Measurements from ENCODE around the gene FEM1B.
"Not testable (repeated sequence)": the region's sequence is repeated elsewhere in the genome, so short reads cannot be mapped to it uniquely, and the experiment has no call there.

FEM1B gene

DNA sequence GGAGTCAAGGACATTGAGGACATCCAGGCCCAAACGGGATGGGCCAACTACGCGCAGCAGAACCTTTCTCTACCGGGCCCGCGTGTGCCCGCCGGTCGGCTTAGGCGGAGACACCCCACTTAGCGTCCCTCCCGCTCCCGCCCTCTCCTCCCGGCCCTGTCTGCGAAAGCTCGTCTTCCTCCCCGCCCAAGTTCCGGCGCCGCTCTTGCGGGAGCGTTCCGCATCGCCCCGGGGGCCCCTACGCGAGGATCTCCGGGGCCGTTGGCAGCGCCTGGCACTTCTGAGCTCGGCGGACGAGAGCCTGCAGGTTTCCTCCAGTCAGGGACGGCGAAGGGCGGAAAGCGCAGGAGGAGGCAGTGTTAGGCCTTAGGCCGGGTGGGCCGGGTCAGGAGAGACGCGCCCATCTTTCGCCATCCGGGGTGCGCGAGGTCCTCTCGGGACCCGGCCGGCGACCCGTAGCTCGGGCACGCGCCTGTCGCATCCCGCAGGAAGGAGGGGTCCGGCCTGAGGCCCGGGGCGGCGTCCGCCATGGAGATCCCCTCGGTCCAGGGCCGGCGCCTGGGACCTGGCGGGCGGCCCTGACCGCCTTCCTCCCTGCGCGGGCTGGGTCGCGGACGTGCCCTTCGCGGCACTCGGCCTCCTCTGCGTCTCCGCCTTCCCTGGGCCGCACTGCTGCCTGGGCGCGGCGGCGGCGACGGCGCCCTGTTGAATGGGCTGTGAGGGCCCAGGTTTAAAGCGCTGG is at the start of gene FEM1B:
FEM1B (plus strand) TSS at position 143 of the 742 bp plus-strand sequence. CDS start 673 bp downstream, outside the sequence.
- Mint-ChIP-seq H3K27ac (peak within 1 kb of the TSS; percentile 97), H3K9me3 (no peaks in the 10 kb centered on the region), H3K36me3 (ENCODE audit: low read depth) (peaks cover 13% of the 10 kb centered on the region), H3K27me3 (no peaks in the 10 kb centered on the region), H3K4me3 (peak within 1 kb of the TSS; percentile 97), H3K4me1 (peaks cover 59% of the 10 kb centered on the region)
- DNase-seq (peak; percentile 89), ATAC-seq (peak; percentile 82)

DNA sequence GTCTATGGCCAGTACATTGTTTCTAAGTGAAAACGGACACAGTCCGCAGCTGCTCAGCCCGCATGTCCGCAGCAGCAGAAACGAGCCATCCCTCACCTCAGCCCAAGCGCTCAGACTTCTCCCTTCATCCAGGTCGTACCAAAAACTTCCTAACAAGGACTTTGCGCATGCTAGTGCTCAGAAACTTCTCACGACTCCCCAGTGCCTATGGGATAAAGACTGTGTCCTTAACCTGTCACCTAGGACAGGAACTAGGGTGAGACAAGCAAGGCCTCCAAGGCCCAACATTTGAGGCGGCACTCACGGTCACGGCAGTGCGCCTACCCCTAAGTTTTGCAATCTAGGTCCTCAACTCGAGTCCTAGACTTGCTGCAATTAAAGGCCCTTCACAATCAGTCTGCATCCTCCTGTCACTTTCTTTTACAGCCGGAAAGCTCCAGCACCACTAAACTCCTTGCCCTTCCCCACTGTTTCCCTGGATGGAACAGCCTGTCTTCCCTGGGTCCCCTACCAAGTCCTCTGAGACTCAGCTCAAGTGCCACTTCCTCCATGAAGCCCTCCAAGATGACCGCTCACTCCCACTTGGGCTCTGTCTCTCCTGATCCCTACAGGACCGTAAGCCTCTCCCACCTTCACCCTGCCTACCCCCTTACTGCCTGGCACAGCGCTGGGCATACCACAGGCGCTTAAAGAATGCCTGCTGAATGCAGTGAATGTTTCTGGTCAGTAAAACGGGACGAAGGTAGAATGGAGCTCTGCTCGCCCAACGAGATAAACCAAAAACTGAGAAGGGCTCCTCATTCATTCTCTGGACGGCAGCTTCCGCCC is 49.2 kb upstream of the FEM1B start:
- no peak for DNase-seq
- Mint-ChIP-seq H3K27ac (peak overlapping the region; percentile 92), H3K27me3 (peaks cover 1% of the 10 kb centered on the region), H3K36me3 (ENCODE audit: low read depth) (peaks cover 25% of the 10 kb centered on the region), H3K4me1 (peaks cover 53% of the 10 kb centered on the region), H3K4me3 (peak overlapping the region; percentile 96), H3K9me3 (no peaks in the 10 kb centered on the region)
- ATAC-seq, result no peak

DNA sequence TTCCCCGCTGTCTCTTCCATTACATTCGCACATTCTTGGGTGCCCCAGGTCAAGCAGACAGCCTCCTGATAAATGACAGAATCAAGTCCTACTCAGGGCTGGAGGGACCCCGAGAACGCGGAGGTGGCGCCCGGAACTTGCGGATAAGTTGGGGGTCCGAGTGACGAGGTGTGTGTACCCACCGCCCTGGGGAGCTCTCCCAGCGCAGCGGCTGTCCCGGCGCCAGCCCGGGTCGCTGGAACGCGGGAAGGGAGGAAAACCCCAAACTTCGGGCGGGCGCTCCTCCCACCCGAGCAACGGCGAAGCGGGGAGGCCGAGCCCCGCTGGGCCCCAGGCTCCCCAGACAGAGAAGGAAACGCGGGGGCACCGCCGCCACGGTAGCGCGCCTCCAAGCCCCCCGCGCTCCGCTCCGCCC is 48.6 kb upstream of the FEM1B start:
- DNase-seq (no peak), ATAC-seq (no peak)
- peaks cover 23% of the 10 kb centered on the region for H3K36me3 Mint-ChIP-seq (ENCODE audit: low read depth)
- H3K4me1 Mint-ChIP-seq, result peaks cover 53% of the 10 kb centered on the region
- peak overlapping the region; percentile 92 for H3K27ac Mint-ChIP-seq
- peaks cover 1% of the 10 kb centered on the region for H3K27me3 Mint-ChIP-seq
- H3K4me3 Mint-ChIP-seq, result peak overlapping the region; percentile 96
- no peaks in the 10 kb centered on the region for H3K9me3 Mint-ChIP-seq

DNA sequence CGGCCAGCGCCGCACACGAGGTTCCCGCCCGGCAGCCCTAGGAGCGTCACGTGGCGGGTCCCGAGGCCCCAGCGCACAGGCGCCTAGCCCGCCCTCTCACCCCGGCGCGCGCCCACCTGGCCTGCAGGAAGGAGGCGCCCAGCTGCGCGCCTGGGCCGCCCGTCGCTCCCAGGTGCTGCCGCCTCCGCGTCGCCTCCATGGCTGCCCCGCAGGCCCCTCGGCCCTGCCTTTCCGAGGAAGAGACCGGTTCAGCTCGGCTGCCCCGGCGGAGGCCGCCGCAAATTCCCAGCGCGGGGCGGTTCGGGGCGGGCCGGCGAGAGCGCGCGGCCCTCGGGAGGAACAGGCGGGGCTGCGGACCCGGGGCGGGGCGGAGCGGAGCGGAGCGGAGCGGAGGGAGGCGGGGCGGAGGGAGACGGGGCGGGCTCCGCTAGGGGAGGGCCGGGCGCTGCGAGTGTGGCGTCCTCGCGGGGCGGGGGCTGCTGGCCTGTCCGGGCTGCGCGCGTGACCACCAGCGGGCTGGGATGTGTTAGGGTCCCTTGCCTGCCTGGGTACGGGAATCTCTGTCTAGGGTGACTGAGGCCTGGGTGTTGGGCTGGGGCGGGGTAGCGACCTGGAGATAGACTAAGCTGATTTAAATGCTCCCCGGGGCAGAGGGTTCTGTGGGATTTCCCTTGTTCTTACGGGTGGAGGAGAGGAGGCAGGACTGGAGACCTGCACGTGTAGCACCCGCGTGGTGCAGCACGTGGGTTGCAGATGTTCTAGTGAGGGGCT is 48.0 kb upstream of the FEM1B start, which contains the start of gene CLN6:
CLN6 (minus strand) TSS at position 343 of the 771 bp plus-strand sequence; CDS start at position 199, 144 bp downstream.
- DNase-seq (peak; percentile 84), ATAC-seq (peak; percentile 85)
- H3K27me3 Mint-ChIP-seq, result peaks cover 1% of the 10 kb centered on the region
- H3K27ac Mint-ChIP-seq, result peak within 1 kb of the TSS; percentile 97
- peak within 1 kb of the TSS; percentile 96 for H3K4me3 Mint-ChIP-seq
- peaks cover 52% of the 10 kb centered on the region for H3K4me1 Mint-ChIP-seq
- H3K36me3 Mint-ChIP-seq (ENCODE audit: low read depth), result peaks cover 22% of the 10 kb centered on the region
- H3K9me3 Mint-ChIP-seq, result no peaks in the 10 kb centered on the region

DNA sequence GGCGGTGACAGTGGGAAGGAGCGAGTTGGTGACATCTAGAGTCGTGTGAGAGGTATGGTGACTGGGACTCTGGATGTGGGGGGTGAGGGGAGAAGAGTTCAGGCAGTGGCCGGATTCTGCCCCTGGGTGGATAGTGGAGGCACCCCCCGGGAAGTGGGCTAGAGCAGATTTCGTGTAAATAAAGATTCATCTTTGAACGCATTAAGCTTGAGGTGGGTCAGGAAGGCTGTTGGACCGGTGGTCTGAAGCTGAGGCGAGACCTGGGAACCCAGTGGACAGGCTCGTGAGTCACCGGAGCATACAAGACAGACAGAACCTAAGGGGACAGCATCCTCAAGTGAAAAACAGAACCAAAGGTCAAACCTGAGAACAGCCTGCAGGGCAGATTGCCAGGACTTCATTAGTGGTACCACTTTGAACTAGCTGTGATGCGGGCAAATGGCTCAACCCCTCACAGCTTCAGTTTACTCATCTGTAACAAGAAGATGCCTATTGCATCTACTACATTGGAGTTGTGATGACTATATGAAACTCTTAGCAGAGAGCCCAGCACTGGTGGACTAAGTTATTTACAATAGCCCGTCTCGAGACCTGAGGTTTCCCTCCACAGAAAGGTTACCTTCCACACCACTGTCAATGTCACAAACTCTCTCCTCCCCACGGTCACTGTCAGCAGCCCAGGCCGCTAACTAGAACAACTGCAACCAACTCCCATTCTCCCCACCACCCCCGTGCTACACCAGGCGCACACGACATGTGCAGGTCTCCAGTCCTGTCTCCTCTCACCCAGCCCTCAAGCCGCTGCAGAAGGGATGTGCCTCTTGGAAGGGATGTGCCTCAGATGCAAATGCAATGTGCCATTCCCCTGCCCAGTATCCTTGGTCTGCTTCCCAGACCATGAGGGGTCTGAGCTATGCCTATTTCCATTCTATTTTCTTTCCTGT is 47.1 kb upstream of the FEM1B start:
- peaks cover 14% of the 10 kb centered on the region for H3K36me3 Mint-ChIP-seq (ENCODE audit: low read depth)
- no peak for DNase-seq

DNA sequence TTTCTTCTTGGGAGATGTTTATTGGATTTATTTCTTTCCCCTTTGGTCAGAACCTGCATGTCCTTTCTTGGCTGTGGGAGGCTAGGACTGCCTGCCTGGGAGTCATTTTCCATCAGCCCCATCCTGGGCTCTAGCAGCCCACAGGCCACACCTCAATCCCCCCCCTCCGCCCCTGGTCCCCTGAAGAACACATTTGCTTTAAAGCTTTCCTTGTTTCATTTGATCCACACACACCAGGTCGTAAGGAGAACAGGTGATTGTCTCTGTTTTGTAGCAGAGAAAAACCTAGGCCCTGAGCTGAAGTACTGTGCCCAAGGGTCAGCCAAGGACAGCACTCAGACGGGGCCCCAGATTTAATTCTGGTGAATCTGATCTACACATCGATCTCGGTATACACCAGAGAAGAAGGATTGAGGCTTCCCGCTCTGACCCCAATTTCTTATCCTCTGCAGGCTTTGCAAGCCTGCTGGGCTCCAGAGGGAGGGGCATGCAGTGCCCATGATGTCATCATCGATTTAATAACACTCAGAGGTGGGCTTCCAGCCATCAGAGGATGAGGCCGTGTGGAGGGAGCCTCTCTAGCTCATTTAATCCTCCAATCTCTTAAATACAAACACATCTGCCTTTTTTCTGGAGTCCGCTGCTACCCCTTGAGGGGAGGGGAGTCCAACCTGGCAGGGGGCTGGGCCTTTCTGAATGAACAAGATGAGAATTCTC is 46.3 kb upstream of the FEM1B start:
- H3K36me3 Mint-ChIP-seq (ENCODE audit: low read depth), result peaks cover 14% of the 10 kb centered on the region
- DNase-seq (no peak), ATAC-seq (no peak)
- peaks cover 2% of the 10 kb centered on the region for H3K27me3 Mint-ChIP-seq
- peaks cover 39% of the 10 kb centered on the region for H3K4me1 Mint-ChIP-seq
- H3K9me3 Mint-ChIP-seq, result no peaks in the 10 kb centered on the region
- peak overlapping the region; percentile 92 for H3K4me3 Mint-ChIP-seq
- peak overlapping the region; percentile 31 for H3K27ac Mint-ChIP-seq

More for the DNA sequence above, 47.1 kb upstream of the FEM1B start:
- Mint-ChIP-seq H3K4me3 (peak overlapping the region; percentile 92), H3K9me3 (no peaks in the 10 kb centered on the region), H3K4me1 (peaks cover 43% of the 10 kb centered on the region), H3K27me3 (peaks cover 1% of the 10 kb centered on the region), H3K27ac (peak overlapping the region; percentile 97)
- ATAC-seq, result no peak

DNA sequence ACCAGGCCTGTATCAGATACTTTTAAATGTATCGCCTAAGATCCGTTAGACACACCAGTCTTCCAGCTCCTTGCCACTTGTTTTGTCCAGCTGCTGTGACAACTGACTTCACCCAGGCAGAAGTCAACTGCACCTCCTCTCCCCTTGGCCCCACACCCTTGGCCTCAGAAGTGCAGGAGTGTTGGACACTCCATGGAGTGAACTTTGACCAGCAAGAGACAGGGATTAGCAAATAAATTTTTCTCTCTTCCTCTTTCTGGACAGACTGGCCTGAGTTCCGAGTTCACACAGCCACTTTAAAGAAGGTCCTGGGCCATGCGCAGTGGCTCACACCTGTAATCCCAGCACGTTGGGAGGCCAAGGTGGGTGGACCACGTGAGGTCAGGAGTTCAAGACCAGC is 45.1 kb upstream of the FEM1B start:
- Mint-ChIP-seq H3K36me3 (ENCODE audit: low read depth) (peaks cover 9% of the 10 kb centered on the region), H3K27ac (no peak overlapping the region), H3K9me3 (no peaks in the 10 kb centered on the region), H3K4me1 (peaks cover 28% of the 10 kb centered on the region), H3K4me3 (no peak overlapping the region), H3K27me3 (peaks cover 4% of the 10 kb centered on the region)
- no peak for DNase-seq
- ATAC-seq, result no peak

DNA sequence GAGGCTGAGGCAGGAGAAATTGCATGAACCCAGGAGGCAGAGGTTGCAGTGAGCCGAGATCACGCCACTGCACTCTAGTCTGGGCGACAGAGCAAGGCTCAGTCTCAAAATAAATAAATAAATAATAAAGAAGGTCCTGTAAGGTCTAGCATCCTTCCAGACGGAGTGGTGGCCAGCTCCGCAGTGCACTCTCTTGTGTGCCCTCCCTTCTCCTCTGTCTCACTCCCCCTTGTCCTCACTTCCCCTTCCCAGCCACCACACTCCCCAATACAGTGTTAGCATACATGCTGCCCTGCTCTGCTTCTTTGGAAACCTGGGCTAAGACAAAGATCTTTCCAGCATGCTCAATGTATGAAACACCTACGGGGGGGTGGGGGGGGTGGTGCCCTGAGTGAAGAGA is 44.6 kb upstream of the FEM1B start:
- H3K9me3 Mint-ChIP-seq, result no peaks in the 10 kb centered on the region
- peaks cover 4% of the 10 kb centered on the region for H3K27me3 Mint-ChIP-seq
- H3K27ac Mint-ChIP-seq, result no peak overlapping the region
- H3K4me3 Mint-ChIP-seq, result no peak overlapping the region
- H3K36me3 Mint-ChIP-seq (ENCODE audit: low read depth), result peaks cover 5% of the 10 kb centered on the region
- ATAC-seq (no peak), DNase-seq (no peak)
- H3K4me1 Mint-ChIP-seq, result peaks cover 23% of the 10 kb centered on the region

DNA sequence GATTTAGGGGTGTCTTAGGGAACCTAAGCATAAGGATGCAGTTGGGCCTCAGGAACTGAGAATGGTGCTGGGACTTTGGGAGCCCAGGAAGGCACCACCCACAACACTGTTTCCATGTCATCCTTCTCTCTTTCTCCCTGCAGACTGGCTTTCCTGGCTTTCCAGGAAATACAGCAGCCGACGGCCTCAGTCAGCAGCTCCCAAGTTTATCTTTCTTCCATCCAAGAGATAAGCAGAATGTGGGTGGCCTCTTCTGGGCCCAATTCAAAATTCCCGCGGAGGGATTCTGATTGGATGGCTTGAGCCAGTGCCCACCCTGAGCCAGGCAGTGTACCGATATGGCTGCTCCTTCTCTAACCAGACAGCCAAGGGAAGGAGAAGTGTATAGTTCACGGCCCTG is 43.5 kb upstream of the FEM1B start:
- Mint-ChIP-seq H3K27ac (no peak overlapping the region), H3K4me1 (peaks cover 14% of the 10 kb centered on the region), H3K4me3 (no peak overlapping the region), H3K36me3 (ENCODE audit: low read depth) (no peaks in the 10 kb centered on the region), H3K9me3 (no peaks in the 10 kb centered on the region), H3K27me3 (peaks cover 4% of the 10 kb centered on the region)
- DNase-seq (no peak), ATAC-seq (no peak)

DNA sequence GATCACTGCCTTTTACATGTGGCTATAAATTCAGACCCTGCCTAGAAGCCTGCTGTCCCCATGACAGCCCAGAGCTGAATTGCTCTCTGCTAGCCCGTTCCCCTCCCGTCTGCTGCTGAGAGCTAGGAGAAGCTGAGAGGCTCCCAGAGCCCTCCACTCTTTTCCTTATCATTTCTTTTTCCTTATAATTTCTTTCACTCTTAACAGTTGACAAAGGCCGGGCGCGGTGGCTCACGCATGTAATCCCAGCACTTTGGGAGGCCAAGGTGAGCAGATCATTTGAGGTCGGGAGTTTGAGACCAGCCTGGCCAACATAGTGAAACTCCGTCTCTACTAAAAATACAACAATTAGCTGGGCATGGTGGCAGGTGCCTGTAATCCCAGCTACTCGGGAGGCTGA is 43.0 kb upstream of the FEM1B start:
- not testable (repeated sequence) for H3K36me3 Mint-ChIP-seq (ENCODE audit: low read depth); H3K27me3 Mint-ChIP-seq; DNase-seq; H3K4me3 Mint-ChIP-seq; H3K27ac Mint-ChIP-seq; H3K9me3 Mint-ChIP-seq; ATAC-seq
- H3K4me1 Mint-ChIP-seq, result peaks cover 14% of the 10 kb centered on the region

DNA sequence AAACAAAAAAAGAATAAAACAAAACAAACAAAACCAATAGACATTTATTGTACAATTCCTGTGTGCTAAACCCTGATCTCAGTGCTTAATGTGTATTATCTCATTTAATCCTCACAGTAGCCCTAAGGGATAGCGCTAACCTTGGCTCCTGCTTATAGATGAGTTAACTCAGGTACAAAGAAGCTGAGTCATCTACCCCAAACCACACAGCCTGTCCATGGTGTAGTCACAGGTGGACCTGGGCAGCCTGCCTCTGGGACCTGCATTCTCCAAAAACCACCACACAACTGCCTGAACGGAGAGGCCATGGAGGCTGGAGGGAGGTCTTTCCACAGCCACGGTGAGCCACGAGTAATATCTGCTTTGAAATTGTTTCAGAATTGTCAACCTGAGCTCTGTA is 42.5 kb upstream of the FEM1B start:
- H3K4me1 Mint-ChIP-seq, result peaks cover 10% of the 10 kb centered on the region
- H3K27ac Mint-ChIP-seq, result no peak overlapping the region
- ATAC-seq (no peak), DNase-seq (no peak)
- no peak overlapping the region for H3K4me3 Mint-ChIP-seq
- no peaks in the 10 kb centered on the region for H3K36me3 Mint-ChIP-seq (ENCODE audit: low read depth)
- no peaks in the 10 kb centered on the region for H3K9me3 Mint-ChIP-seq
- peaks cover 4% of the 10 kb centered on the region for H3K27me3 Mint-ChIP-seq

DNA sequence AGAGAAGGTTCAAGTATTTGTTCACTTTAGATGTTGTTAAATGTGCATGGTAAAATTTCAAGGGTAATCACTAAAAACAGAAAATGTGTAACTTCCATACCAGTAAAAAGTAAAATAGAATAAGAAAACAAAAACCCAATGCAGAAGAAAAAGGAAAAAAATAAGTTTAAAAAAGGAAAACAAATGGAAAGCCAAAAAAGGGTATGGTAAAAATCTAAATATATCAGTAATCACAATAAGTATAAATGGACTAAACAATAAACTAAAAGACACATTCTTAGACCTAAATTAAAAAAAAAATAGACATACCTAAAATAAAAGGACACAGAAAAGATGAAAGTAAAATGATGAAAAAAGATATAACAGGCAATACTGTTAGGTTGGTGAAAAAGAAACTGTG is 38.5 kb upstream of the FEM1B start:
- Mint-ChIP-seq H3K4me3 (no peak overlapping the region), H3K27me3 (peaks cover 3% of the 10 kb centered on the region), H3K27ac (no peak overlapping the region), H3K9me3 (peaks cover 14% of the 10 kb centered on the region), H3K4me1 (no peaks in the 10 kb centered on the region), H3K36me3 (ENCODE audit: low read depth) (no peaks in the 10 kb centered on the region)
- ATAC-seq, result no peak
- DNase-seq, result no peak

All from activated naive CD8-positive, alpha-beta T cell treated with anti-CD3 and anti-CD28 coated beads, Interleukin-2, amount 50 U/mL, for 24 hours (primary cell).